Uterus (tissue), 2 donors: ENCODE measurements around the gene RNASE12.

ENCODE experiments used
- POLR2A ChIP-seq, 2 donors: fragments of 450-650 bp; IDR thresholded peaks; one replicate each; pipeline ENCODE4 v1.6.1; 2016; ENCODE audit warnings: antibody characterized with exemption in 2 of 2, mild to moderate bottlenecking in 1 of 2, moderate library complexity in 1 of 2
- TF ChIP-seq, protein P1 (sequence below), 4 experiments: fragments of 200-600 bp in 2 of 4; fragments of 450-650 bp in 2 of 4; sonication (generic) in 2 of 4; IDR thresholded peaks; one replicate each; pipeline ENCODE4 v1.5.1; 2016 to 2019; ENCODE audit warnings: antibody characterized with exemption in 4 of 4, mild to moderate bottlenecking in 2 of 4, moderate library complexity in 1 of 4

DNA sequence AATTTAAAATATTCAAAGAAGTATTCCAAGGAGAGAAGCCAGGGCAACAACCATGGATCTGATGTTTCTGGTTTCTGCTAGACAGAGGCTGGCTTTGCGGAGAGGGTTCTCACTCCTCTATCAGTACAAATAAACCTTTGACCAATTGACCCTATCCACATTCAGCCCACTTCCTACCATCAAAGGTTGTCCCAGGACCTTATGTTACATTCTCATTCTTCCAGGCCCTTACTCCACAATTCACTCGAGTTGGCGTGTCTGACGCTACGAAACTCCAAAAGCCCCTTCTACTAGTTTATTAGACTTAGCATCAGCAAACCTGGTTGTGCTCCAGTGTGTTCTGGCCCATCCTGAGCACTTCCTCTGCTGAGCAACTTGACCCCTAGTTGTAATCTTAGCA lies 24.8 kb upstream of the RNASE12 start:
- TF ChIP-seq, protein P1, sequence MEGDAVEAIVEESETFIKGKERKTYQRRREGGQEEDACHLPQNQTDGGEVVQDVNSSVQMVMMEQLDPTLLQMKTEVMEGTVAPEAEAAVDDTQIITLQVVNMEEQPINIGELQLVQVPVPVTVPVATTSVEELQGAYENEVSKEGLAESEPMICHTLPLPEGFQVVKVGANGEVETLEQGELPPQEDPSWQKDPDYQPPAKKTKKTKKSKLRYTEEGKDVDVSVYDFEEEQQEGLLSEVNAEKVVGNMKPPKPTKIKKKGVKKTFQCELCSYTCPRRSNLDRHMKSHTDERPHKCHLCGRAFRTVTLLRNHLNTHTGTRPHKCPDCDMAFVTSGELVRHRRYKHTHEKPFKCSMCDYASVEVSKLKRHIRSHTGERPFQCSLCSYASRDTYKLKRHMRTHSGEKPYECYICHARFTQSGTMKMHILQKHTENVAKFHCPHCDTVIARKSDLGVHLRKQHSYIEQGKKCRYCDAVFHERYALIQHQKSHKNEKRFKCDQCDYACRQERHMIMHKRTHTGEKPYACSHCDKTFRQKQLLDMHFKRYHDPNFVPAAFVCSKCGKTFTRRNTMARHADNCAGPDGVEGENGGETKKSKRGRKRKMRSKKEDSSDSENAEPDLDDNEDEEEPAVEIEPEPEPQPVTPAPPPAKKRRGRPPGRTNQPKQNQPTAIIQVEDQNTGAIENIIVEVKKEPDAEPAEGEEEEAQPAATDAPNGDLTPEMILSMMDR (IDR thresholded peaks at IDR 0.05): no peak
- TF ChIP-seq POLR2A (IDR thresholded peaks at IDR 0.05): no peak
